Dermis microvascular lymphatic vessel endothelial cell (primary cell): ENCODE measurements around the gene CXCL1. TPM values are rescaled to one million over a fixed set of nuclear protein-coding genes. Genes with fewer than 3 reads are reported as not detected.

Experiments used
- DNase-seq, 2 donors: peaks; one replicate each; pipeline versions ENCODE4 v3.0.0 to v3.0.0-alpha.2; 2010; ENCODE audit warnings: low read depth in 2 of 2
- total RNA-seq: library from RNA; depleted of rRNA; stranded (reverse); fragments of >200 nt; gene quantifications from 2 replicates; pipeline ENCODE4 v1.2.1, GENCODE V29; 2014

CXCL1 gene
- total RNA-seq, 1 donor from 2014 or later: 5.6 TPM

GRCh38 chr4:73916172-73916925 is 47.2 kb downstream of the CXCL1 start:
- DNase-seq: no peak

- peak in 1 of 2 donors; percentile 14 for DNase-seq
These were observed 47.9 kb downstream of the CXCL1 start for GRCh38 chr4:73917081-73917501.

- DNase-seq: no peak
These were observed 48.9 kb downstream of the CXCL1 start for GRCh38 chr4:73918058-73918457.

- no peak for DNase-seq
These were observed 50.5 kb downstream of the CXCL1 start for GRCh38 chr4:73919691-73920090.

Other genes starting within 250 kb of the CXCL1 start
- gene RASSF6, start 249.0 kb upstream of the CXCL1 start, total RNA-seq: not detected in 2 replicates
- gene CXCL8, start 128.8 kb upstream of the CXCL1 start, total RNA-seq: 35.7 and 48.3 TPM in 2 replicates
- gene CXCL6, start 32.7 kb upstream of the CXCL1 start, total RNA-seq: 0.26 and 0.63 TPM in 2 replicates
- not detected in 2 replicates for gene PF4V1, start 16.1 kb upstream of the CXCL1 start, total RNA-seq
- gene PF4, start 112.6 kb downstream of the CXCL1 start, total RNA-seq: not detected in 2 replicates
- gene PPBP, start 118.8 kb downstream of the CXCL1 start, total RNA-seq: not detected in 2 replicates
- 0.13 TPM in 2 replicates for gene CXCL5, start 129.3 kb downstream of the CXCL1 start, total RNA-seq
- under 0.01 and 0.13 TPM in 2 replicates for gene CXCL3, start 169.3 kb downstream of the CXCL1 start, total RNA-seq
- gene CXCL2, start 229.8 kb downstream of the CXCL1 start, total RNA-seq: 0.51 and 2.5 TPM in 2 replicates